HFF-Myc (cell line): ENCODE data around the gene NOSIP.

Source experiments
- DNase-seq: peaks from one replicate; pipeline ENCODE4 v3.0.0-alpha.2; 2011; ENCODE audit warnings: low read depth; ENCODE audit errors: extremely low read depth
- H3K4me3 ChIP-seq: replicated peaks from 2 replicates; pipeline ENCODE4 v1.5.1; 2011; ENCODE audit warnings: low read depth, mild to moderate bottlenecking, control low read depth, low read length
- TF ChIP-seq, protein P1 (sequence below): IDR thresholded peaks from 2 replicates; pipeline ENCODE4 v1.5.1; 2012; ENCODE audit warnings: mild to moderate bottlenecking, low read depth, low read length, control low read depth; ENCODE audit errors: missing control alignments

Gene NOSIP

DNA sequence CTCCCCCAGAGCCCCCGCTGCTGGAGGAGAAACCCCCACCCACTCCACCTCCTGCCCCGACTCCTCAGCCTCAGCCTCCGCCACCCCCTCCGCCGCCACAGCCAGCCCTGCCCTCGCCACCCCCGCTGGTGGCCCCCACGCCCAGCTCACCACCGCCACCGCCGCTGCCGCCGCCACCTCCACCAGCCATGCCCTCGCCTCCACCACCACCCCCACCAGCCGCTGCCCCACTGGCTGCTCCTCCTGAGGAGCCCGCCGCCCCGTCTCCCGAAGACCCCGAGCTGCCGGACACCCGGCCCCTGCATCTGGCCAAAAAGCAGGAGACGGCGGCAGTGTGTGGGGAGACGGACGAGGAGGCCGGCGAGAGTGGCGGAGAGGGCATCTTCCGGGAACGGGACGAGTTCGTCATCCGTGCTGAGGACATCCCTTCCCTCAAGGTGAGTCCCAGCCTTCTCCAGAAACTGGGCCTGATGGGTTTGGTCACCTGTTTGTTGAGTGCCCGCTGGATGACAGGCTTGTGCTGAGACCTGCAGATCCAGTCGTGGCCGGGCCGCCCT, 21.2 kb upstream of the NOSIP start:
- no peak for DNase-seq
- H3K4me3 ChIP-seq = no peak overlapping the region
- TF ChIP-seq, protein P1, sequence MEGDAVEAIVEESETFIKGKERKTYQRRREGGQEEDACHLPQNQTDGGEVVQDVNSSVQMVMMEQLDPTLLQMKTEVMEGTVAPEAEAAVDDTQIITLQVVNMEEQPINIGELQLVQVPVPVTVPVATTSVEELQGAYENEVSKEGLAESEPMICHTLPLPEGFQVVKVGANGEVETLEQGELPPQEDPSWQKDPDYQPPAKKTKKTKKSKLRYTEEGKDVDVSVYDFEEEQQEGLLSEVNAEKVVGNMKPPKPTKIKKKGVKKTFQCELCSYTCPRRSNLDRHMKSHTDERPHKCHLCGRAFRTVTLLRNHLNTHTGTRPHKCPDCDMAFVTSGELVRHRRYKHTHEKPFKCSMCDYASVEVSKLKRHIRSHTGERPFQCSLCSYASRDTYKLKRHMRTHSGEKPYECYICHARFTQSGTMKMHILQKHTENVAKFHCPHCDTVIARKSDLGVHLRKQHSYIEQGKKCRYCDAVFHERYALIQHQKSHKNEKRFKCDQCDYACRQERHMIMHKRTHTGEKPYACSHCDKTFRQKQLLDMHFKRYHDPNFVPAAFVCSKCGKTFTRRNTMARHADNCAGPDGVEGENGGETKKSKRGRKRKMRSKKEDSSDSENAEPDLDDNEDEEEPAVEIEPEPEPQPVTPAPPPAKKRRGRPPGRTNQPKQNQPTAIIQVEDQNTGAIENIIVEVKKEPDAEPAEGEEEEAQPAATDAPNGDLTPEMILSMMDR = no peak

DNA sequence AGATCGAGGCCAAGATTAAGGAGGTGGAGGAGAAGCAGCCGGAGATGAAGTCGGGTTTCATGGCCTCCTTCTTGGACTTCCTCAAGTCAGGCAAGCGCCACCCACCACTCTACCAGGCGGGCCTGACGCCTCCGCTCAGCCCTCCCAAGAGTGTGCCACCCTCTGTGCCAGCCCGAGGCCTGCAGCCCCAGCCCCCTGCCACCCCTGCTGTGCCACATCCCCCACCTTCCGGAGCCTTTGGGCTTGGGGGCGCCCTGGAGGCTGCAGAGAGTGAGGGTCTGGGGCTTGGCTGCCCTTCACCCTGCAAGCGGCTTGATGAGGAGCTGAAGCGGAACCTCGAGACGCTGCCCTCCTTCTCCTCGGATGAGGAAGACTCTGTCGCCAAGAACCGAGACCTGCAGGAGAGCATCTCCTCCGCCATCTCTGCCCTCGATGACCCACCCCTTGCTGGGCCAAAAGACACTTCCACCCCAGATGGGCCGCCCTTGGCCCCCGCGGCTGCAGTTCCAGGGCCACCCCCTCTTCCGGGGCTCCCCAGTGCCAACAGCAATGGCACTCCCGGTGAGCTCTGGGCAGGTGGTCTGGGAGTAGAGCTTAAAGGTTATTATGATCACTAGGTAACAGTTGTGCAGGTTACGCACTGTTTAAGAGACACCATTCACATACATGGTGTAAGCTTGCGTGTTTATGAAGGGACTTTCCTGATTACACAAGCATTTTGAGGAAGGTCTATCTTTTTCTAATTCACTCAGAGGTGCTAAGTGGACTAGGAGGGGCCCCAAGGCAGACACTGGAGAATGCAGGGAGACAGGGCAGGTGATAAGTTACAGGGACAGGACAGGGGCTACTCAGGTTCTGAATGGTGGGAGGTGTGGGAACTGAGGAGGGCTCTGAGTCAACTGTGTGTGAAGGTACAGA, 19.3 kb upstream of the NOSIP start:
- no peak overlapping the region for H3K4me3 ChIP-seq
- DNase-seq = no peak
- TF ChIP-seq, protein P1 = no peak

DNA sequence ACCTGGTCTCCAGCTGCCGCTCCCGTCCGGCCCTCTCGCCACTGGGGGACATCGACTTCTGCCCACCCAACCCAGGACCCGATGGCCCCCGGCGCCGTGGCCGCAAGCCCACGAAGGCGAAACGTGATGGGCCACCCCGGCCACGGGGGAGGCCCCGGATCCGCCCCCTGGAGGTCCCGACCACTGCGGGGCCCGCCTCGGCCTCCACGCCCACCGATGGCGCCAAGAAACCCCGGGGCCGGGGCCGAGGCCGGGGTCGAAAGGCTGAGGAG, 17.3 kb upstream of the NOSIP start:
- H3K4me3 ChIP-seq = no peak overlapping the region
- TF ChIP-seq, protein P1 = no peak
- no peak for DNase-seq

DNA sequence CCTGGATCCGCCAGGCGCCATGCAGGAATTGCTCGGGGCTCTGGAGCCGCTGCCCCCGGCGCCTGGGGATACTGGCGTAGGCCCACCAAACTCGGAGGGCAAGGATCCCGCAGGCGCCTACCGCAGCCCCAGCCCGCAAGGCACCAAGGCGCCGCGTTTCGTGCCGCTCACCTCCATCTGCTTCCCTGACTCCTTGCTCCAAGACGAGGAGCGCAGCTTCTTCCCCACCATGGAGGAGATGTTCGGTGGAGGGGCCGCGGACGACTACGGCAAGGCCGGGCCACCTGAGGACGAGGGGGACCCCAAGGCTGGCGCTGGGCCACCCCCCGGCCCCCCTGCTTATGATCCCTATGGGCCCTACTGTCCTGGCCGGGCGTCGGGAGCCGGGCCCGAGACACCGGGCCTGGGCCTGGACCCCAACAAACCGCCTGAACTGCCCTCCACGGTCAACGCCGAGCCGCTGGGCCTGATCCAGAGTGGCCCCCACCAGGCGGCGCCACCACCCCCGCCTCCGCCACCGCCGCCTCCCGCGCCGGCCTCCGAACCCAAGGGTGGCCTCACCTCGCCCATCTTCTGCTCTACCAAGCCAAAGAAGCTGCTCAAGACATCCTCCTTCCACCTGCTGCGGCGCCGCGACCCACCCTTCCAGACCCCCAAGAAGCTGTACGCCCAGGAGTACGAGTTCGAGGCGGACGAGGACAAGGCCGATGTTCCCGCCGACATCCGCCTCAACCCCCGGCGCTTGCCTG, 16.8 kb upstream of the NOSIP start:
- DNase-seq = no peak
- TF ChIP-seq, protein P1 = no peak
- H3K4me3 ChIP-seq = no peak overlapping the region

DNA sequence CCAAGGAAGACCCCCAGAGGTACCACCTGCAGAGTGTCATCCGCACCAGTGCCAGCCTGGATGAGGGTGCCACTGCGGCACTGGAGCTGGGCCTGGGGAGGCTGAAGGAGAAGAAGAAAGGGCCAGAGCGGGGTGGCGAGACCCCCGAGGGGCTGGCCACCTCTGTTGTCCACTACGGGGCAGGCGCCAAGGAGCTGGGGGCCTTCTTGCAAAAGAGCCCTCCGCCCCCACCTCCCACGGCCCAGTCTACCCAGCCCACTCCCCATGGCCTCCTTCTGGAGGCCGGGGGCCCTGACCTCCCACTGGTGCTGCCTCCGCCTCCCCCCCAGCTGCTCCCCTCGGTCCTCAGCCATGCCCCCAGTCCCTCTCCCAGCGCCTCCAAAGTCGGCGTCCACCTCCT, 16.1 kb upstream of the NOSIP start:
- no peak for DNase-seq
- no peak overlapping the region for H3K4me3 ChIP-seq
- TF ChIP-seq, protein P1 = no peak

DNA sequence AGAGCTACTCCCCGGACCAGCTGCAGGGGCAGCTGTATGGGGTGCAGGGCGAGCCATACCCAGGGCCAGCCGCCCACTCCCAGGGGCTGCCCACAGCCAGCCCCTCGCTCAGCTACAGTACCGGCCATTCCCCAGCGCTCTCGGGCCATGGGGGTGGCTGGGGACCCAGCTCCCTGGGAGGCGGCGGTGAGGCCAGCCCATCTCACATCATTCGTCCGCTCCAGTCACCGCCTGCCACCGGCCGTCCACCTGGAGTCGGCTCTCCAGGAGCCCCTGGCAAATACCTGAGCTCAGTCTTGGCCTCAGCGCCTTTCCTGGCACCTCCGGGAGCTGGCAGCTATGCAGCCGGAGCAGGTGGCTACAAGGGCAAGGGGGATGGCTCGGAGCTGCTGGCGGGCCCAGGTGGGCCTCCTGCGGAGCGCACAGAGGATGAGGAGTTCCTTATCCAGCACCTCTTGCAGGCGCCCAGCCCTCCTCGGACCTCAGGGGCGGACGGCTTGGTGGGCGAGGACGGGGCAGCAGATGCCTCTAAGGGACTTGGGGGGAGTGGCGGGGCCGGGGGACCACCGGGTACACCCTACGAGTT, 15.6 kb upstream of the NOSIP start:
- no peak for DNase-seq
- TF ChIP-seq, protein P1 = no peak
- no peak overlapping the region for H3K4me3 ChIP-seq
